HepG2 (cell line): Measurements from ENCODE around the gene FRMD6. TPM values are rescaled to one million over a fixed set of nuclear protein-coding genes. Genes with fewer than 3 reads are reported as not detected.

Experiments used
- ATAC-seq: fragments of 200-7000 bp; cut with Tn5 transposase; 3 replicates; pipeline ENCODE4 v1.9.1; 2020; ENCODE audit warnings: mild to moderate bottlenecking, moderate library complexity
- BruUV-seq: library from RNA; stranded (reverse); fragments of 400-500 nt; replicated peaks from 2 replicates; lab custom pipeline; 2021; lab: Mats Ljungman, UMichigan
- CTCF ChIA-PET: fragments of 300-600 bp; formaldehyde crosslinking; extraction: SDS; loops from one replicate; lab custom pipeline; 2021; ENCODE audit warnings: low total read pairs, inconsistent platforms, low intra/inter-chr PET ratio; lab: Yijun Ruan, JAX
- POLR2A ChIA-PET: fragments of 350-600 bp; sonication (Branson Sonifier 250); formaldehyde crosslinking; loops from one replicate; lab custom pipeline; 2020; ENCODE audit warnings: antibody characterized with exemption, inconsistent platforms; lab: Yijun Ruan, JAX
- DNase-seq: peaks from one replicate; pipeline ENCODE4 v3.0.0-alpha.2; 2015; ENCODE audit warnings: low spot score
- FAIRE-seq: peaks from 3 replicates; lab custom pipeline; 2011; peaks lifted over from hg19 to GRCh38; lab: Jason Lieb, UNC
- H2AFZ ChIP-seq: one replicate; pipeline ENCODE4 v1.6.1; 2011; ENCODE audit warnings: low read length, inconsistent platforms
- H3K27ac ChIP-seq: fragments of 300-600 bp; 3 replicates; pipeline ENCODE4 v1.8.0; 2011; ENCODE audit warnings: mixed run types, mild to moderate bottlenecking, mixed read lengths, low read length, inconsistent platforms; ENCODE audit not compliant: insufficient read depth; ENCODE audit errors: extremely low read length
- H3K27me3 ChIP-seq, 2 experiments: fragments of 200-600 bp in 1 of 2; 2 replicates in 1 of 2; 3 replicates in 1 of 2; pipeline versions ENCODE4 v1.6.0 to v1.8.0; 2011; ENCODE audit warnings: low read length in 2 of 2, mild to moderate bottlenecking in 2 of 2, moderate library complexity in 2 of 2, inconsistent platforms in 1 of 2; ENCODE audit not compliant: insufficient read depth in 2 of 2, control insufficient read depth in 1 of 2
- H3K36me3 ChIP-seq, 2 experiments: fragments of 200-600 bp in 1 of 2; replicated peaks in 1 of 2; 2 replicates in 1 of 2; 3 replicates in 1 of 2; pipeline versions ENCODE4 v1.5.1 to v1.8.0; 2011; ENCODE audit warnings: low read length in 2 of 2, inconsistent platforms in 1 of 2; ENCODE audit not compliant: insufficient read depth in 2 of 2, control insufficient read depth in 1 of 2
- H3K4me1 ChIP-seq: 2 replicates; pipeline ENCODE4 v1.5.1; 2012; ENCODE audit warnings: low read length, inconsistent platforms; ENCODE audit not compliant: insufficient read depth
- H3K4me2 ChIP-seq: 2 replicates; pipeline ENCODE4 v1.6.0; 2011; ENCODE audit warnings: low read depth, low read length, inconsistent platforms
- H3K4me3 ChIP-seq, 3 experiments: fragments of 200-600 bp in 1 of 3; sonication (generic), shearing (Covaris generic) in 1 of 3; replicated peaks in 1 of 3; 2 replicates each; pipeline ENCODE4 v1.5.1; 2011 to 2016; ENCODE audit warnings: low read length in 3 of 3, inconsistent platforms in 2 of 3, low read depth in 2 of 3, mild to moderate bottlenecking in 2 of 3, control low read depth in 1 of 3, mixed read lengths in 1 of 3; ENCODE audit not compliant: insufficient read depth in 1 of 3
- H3K79me2 ChIP-seq: one replicate; pipeline ENCODE4 v1.6.1; 2011; ENCODE audit warnings: low read length, inconsistent platforms; ENCODE audit not compliant: insufficient read depth
- H3K9ac ChIP-seq: 2 replicates; pipeline ENCODE4 v1.6.0; 2011; ENCODE audit warnings: mild to moderate bottlenecking, low read depth, low read length, inconsistent platforms; ENCODE audit not compliant: insufficient read depth
- H3K9me3 ChIP-seq: 2 replicates; pipeline ENCODE4 v1.5.1; 2012; ENCODE audit warnings: mild to moderate bottlenecking, low read length
- H4K20me1 ChIP-seq: 2 replicates; pipeline ENCODE4 v1.6.0; 2011; ENCODE audit warnings: inconsistent platforms, mild to moderate bottlenecking, low read length, moderate library complexity; ENCODE audit not compliant: insufficient read depth
- CHCHD3 ChIP-seq: sonication (generic); formaldehyde crosslinking; IDR thresholded peaks from 2 replicates; pipeline ENCODE4 v1.8.0; 2022; ENCODE audit warnings: mild to moderate bottlenecking, missing genetic modification reagents, moderate library complexity
- FOSL2 ChIP-seq: sonication (generic); formaldehyde crosslinking; IDR thresholded peaks from 2 replicates; pipeline ENCODE4 v1.4.0; 2020; ENCODE audit warnings: missing genetic modification reagents
- FOXM1 ChIP-seq: sonication (generic); formaldehyde crosslinking; IDR thresholded peaks from 2 replicates; pipeline ENCODE4 v1.5.0; 2020; ENCODE audit warnings: missing genetic modification reagents
- FOXO1 ChIP-seq: sonication (generic); formaldehyde crosslinking; IDR thresholded peaks from 2 replicates; pipeline ENCODE4 v1.4.0; 2020; ENCODE audit warnings: missing genetic modification reagents
- HOXA5 ChIP-seq: sonication (generic); formaldehyde crosslinking; IDR thresholded peaks from 2 replicates; pipeline ENCODE4 v1.4.0; 2020; ENCODE audit warnings: missing genetic modification reagents
- IRX3 ChIP-seq: sonication (generic); formaldehyde crosslinking; IDR thresholded peaks from 2 replicates; pipeline ENCODE4 v1.8.1; 2023; ENCODE audit warnings: mild to moderate bottlenecking, low read depth, missing genetic modification reagents, borderline replicate concordance
- JUN ChIP-seq: sonication (generic); formaldehyde crosslinking; IDR thresholded peaks from 2 replicates; pipeline ENCODE4 v1.4.0; 2020; ENCODE audit warnings: mild to moderate bottlenecking, missing genetic modification reagents
- KAT2B ChIP-seq: fragments of 150-350 bp; IDR thresholded peaks from 2 replicates; pipeline ENCODE4 v1.6.1; 2014; ENCODE audit warnings: low read depth, low read length, borderline replicate concordance
- REPIN1 ChIP-seq: sonication (generic); formaldehyde crosslinking; IDR thresholded peaks from 2 replicates; pipeline ENCODE4 v1.8.0; 2022; ENCODE audit warnings: missing genetic modification reagents, low read depth, mild to moderate bottlenecking, borderline replicate concordance
- REXO4 ChIP-seq: sonication (generic); formaldehyde crosslinking; IDR thresholded peaks from 2 replicates; pipeline ENCODE4 v1.8.0; 2022; ENCODE audit warnings: missing genetic modification reagents, mild to moderate bottlenecking, borderline replicate concordance
- SRF ChIP-seq: IDR thresholded peaks from 2 replicates; pipeline ENCODE4 v1.6.1; 2011; ENCODE audit warnings: mild to moderate bottlenecking, low read depth, low read length, moderate library complexity
- ZFP1 ChIP-seq: IDR thresholded peaks from 2 replicates; pipeline ENCODE4 v1.6.1; 2016
- ZNF263 ChIP-seq: sonication (generic); formaldehyde crosslinking; IDR thresholded peaks from 2 replicates; pipeline ENCODE4 v1.4.0; 2020; ENCODE audit warnings: missing genetic modification reagents
- ZNF354B ChIP-seq: sonication (generic); formaldehyde crosslinking; IDR thresholded peaks from 2 replicates; pipeline ENCODE4 v1.8.0; 2022; ENCODE audit warnings: mild to moderate bottlenecking, missing genetic modification reagents
- ZNF496 ChIP-seq: sonication (generic); formaldehyde crosslinking; IDR thresholded peaks from 2 replicates; pipeline ENCODE4 v1.8.1; 2023; ENCODE audit warnings: mild to moderate bottlenecking, moderate library complexity, missing genetic modification reagents; ENCODE audit not compliant: insufficient replicate concordance
- ZNF724P ChIP-seq: sonication (generic); formaldehyde crosslinking; IDR thresholded peaks from 2 replicates; pipeline ENCODE4 v1.8.0; 2022; ENCODE audit warnings: missing genetic modification reagents, borderline replicate concordance
- ZNF749 ChIP-seq: sonication (generic); formaldehyde crosslinking; IDR thresholded peaks from 2 replicates; pipeline ENCODE4 v1.8.0; 2022; ENCODE audit warnings: mild to moderate bottlenecking, missing genetic modification reagents, moderate library complexity, borderline replicate concordance
- ZNF792 ChIP-seq: IDR thresholded peaks from 2 replicates; pipeline ENCODE4 v1.6.1; 2016
- WGBS: methylation state at CpG from one replicate; pipeline ENCODE4 v1.1.6; 2017; ENCODE audit warnings: low lambda C conversion rate; 5-methylcytosine and 5-hydroxymethylcytosine counted together
- in situ Hi-C: cut with HindIII; loops from 2 replicates; pipeline ENCODE4 v1.10.0; 2017; ENCODE audit warnings: low pct_unique_long_range_greater_than_20kb; ENCODE audit not compliant: extremely low pct_ligation_motif_present
- intact Hi-C: fragments of 100-400 bp; cut with micrococcal nuclease; formaldehyde crosslinking; loops from one replicate; pipeline ENCODE4 v1.10.0; 2022; ENCODE audit not compliant: unreplicated experiment
- polyA plus RNA-seq, 8 experiments: library from polyadenylated mRNA; depleted of rRNA in 3 of 8; stranded (reverse) in 7 of 8; unstranded in 1 of 8; fragments of >200 nt; fragmentation: Illumina TruSeq in 4 of 8; extraction: Trizol in 4 of 8; gene quantifications; 2 replicates each; pipeline versions ENCODE4 v1.2.1 to v1.2.3, GENCODE V29; 2011 to 2016; ENCODE audit warnings: low read depth in 4 of 8, missing spikeins in 1 of 8, mixed read lengths in 1 of 8; ENCODE audit not compliant: insufficient read depth in 1 of 8
- total RNA-seq, 5 experiments: library from RNA; depleted of rRNA; stranded (reverse); fragments of >200 nt; fragmentation: Illumina TruSeq; extraction: Trizol; gene quantifications; 2 replicates each; pipeline ENCODE4 v1.2.3, GENCODE V29; 2016; ENCODE audit warnings: low read depth in 1 of 5
- TF ChIP-seq, protein P1 (sequence below): sonication (generic); formaldehyde crosslinking; IDR thresholded peaks from 2 replicates; pipeline ENCODE4 v1.4.0; 2020; ENCODE audit warnings: missing genetic modification reagents

FRMD6 gene
- total and polyA plus RNA-seq, 2 of the 13 experiments (the other 11 are each of a cell fraction or from before 2014, with no cell fraction given) = 2.4 to 5.4 TPM

DNA sequence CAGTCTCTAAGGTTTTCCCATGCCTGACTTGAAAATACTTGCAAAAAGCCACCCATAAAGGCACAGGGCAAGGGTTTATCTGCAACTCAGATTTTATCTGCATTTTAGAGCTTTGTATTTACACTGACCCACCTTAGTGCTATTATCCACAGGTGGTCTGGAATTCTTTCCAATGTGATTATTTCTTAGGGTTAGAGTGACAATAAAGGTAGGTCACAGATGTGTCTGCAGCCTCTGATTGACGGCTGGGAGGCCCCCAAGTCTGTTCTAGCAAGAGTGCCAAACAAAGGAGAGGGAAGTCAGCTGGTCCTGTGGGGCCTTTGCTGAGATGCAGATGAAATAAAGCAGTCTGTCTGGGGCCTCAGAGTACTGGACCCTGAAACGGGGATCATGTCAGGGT, 64.0 kb downstream of the FRMD6 start:
- Histone ChIP-seq H3K9ac (no peak overlapping the region), H3K36me3 (peaks cover 2 to 6% of the 10 kb centered on the region in 2 experiments; a peak in 3 of 5 replicates), H4K20me1 (no peaks in the 10 kb centered on the region), H3K9me3 (no peaks in the 10 kb centered on the region), H3K4me3 (no peak overlapping the region), H3K4me2 (no peak overlapping the region), H3K27ac (no peak overlapping the region), H3K79me2 (no peaks in the 10 kb centered on the region), H2AFZ (no peak overlapping the region), H3K27me3 (no peaks in the 10 kb centered on the region), H3K4me1 (no peaks in the 10 kb centered on the region)
- BruUV-seq = no TSS peak
- TF ChIP-seq REXO4 (CRISPR knock-in tag) = no peak
- TF ChIP-seq CHCHD3 (CRISPR knock-in tag) = no peak
- TF ChIP-seq IRX3 (CRISPR knock-in tag) = no peak
- TF ChIP-seq ZNF354B (CRISPR knock-in tag) = no peak
- no peak for TF ChIP-seq FOXO1 (CRISPR knock-in tag)
- no peak for TF ChIP-seq FOXM1 (CRISPR knock-in tag)
- TF ChIP-seq KAT2B = no peak
- TF ChIP-seq REPIN1 (CRISPR knock-in tag) = no peak
- no peak for TF ChIP-seq ZNF792 (CRISPR knock-in tag)
- no peak for TF ChIP-seq ZNF496 (CRISPR knock-in tag)
- no peak for TF ChIP-seq ZNF724P (CRISPR knock-in tag)
- no peak for TF ChIP-seq FOSL2 (CRISPR knock-in tag)
- no peak for TF ChIP-seq ZNF749 (CRISPR knock-in tag)
- TF ChIP-seq, protein P1, sequence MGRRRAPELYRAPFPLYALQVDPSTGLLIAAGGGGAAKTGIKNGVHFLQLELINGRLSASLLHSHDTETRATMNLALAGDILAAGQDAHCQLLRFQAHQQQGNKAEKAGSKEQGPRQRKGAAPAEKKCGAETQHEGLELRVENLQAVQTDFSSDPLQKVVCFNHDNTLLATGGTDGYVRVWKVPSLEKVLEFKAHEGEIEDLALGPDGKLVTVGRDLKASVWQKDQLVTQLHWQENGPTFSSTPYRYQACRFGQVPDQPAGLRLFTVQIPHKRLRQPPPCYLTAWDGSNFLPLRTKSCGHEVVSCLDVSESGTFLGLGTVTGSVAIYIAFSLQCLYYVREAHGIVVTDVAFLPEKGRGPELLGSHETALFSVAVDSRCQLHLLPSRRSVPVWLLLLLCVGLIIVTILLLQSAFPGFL (CRISPR knock-in tag) = no peak
- TF ChIP-seq ZNF263 (CRISPR knock-in tag) = no peak
- no peak for TF ChIP-seq JUN (CRISPR knock-in tag)
- TF ChIP-seq SRF = no peak
- no peak for TF ChIP-seq HOXA5 (CRISPR knock-in tag)
- no peak for TF ChIP-seq ZFP1
- ChIA-PET POLR2A (no interaction called here), CTCF (no interaction called here)
- ATAC-seq = no peak
- intact Hi-C loops = no loop called here
- WGBS = 90% methylated on average over 2 of the region's 2 CpGs
- in situ Hi-C loops = no loop called here
- no peak for FAIRE-seq
- DNase-seq = no peak
